Kidney (tissue), 14 donors: ENCODE data around the gene SPINK4. TPM values are rescaled to one million over a fixed set of nuclear protein-coding genes. Genes with fewer than 3 reads are reported as not detected.

ENCODE experiments used
- DNase-seq, 5 donors: peaks; one replicate each; pipeline ENCODE4 v3.0.0-alpha.2; 2013 to 2020
- FAIRE-seq: peaks from 2 replicates; lab custom pipeline; 2012; peaks lifted over from hg19 to GRCh38; lab: Jason Lieb, UNC
- H3K27ac ChIP-seq, 2 donors: one replicate each; pipeline ENCODE4 v1.7.0; 2013; ENCODE audit warnings: low read depth in 2 of 2, low read length in 2 of 2, inconsistent platforms in 1 of 2
- H3K27me3 ChIP-seq: one replicate; pipeline ENCODE4 v1.7.1; 2013; ENCODE audit warnings: low read length, inconsistent platforms; ENCODE audit not compliant: control insufficient read depth, insufficient read depth
- H3K36me3 ChIP-seq, 3 donors: one replicate each; pipeline versions ENCODE4 v1.7.0 to v1.7.1; 2013; ENCODE audit warnings: low read length in 3 of 3, control low read depth in 1 of 3, inconsistent platforms in 1 of 3; ENCODE audit not compliant: insufficient read depth in 3 of 3, control insufficient read depth in 2 of 3
- H3K4me1 ChIP-seq, 3 donors: one replicate each; pipeline versions ENCODE4 v1.7.0 to v1.7.1; 2013; ENCODE audit warnings: low read length in 3 of 3, inconsistent platforms in 1 of 3, low read depth in 1 of 3; ENCODE audit not compliant: control insufficient read depth in 2 of 3, insufficient read depth in 2 of 3
- H3K4me3 ChIP-seq, 3 donors: one replicate each; pipeline versions ENCODE4 v1.7.0 to v1.8.1; 2013; ENCODE audit warnings: low read length in 3 of 3, control low read depth in 1 of 3, inconsistent platforms in 1 of 3
- H3K9ac ChIP-seq, 3 donors: one replicate each; pipeline versions ENCODE4 v1.7.0 to v1.7.1; 2013; ENCODE audit warnings: low read length in 3 of 3, control low read depth in 1 of 3, inconsistent platforms in 1 of 3
- H3K9me3 ChIP-seq, 3 donors: one replicate each; pipeline versions ENCODE4 v1.7.0 to v1.7.1; 2013; ENCODE audit warnings: low read length in 3 of 3, control low read depth in 1 of 3, inconsistent platforms in 1 of 3; ENCODE audit not compliant: control insufficient read depth in 2 of 3, insufficient read depth in 1 of 3
- CTCF ChIP-seq: IDR thresholded peaks from 3 replicates; pipeline ENCODE4 v1.5.1; 2012; ENCODE audit warnings: mild to moderate bottlenecking, moderate library complexity, borderline replicate concordance; ENCODE audit not compliant: insufficient read depth; ENCODE audit errors: extremely low read depth
- intact Hi-C: fragments of 100-400 bp; cut with DNase I; formaldehyde crosslinking; loops from one replicate; pipeline ENCODE4 v1.11.1; 2022
- polyA plus RNA-seq: library from polyadenylated mRNA; stranded (reverse); fragments of 350-450 nt; fragmentation: Illumina TruSeq; extraction: RNeasy Lipid Tissue Mini Kit (QIAGEN cat#74804); gene quantifications from one replicate; pipeline ENCODE4 v1.2.3, GENCODE V29; 2014; ENCODE audit warnings: low read depth, low replicate concordance; ENCODE audit not compliant: insufficient read depth
- total RNA-seq: library from RNA; stranded (reverse); fragmentation: NEBNext Ultra II Directional; extraction: Animal tissue kit (Norgen Biotek cat#: 25700); gene quantifications from one replicate; pipeline ENCODE4 v1.2.1, GENCODE V29; 2021
- donor health status: control.
- donor health status: control.
- donor health status: control.
- donor health status: control.
- donor health status: control.
- donor health status: DM: yes; HTN: yes; CAD: no.
- donor health status: Normal renal cell carcinoma (clear cell type).

Gene SPINK4
- total and polyA plus RNA-seq, 2 donors from 2014 or later: not detected

GRCh38 chr9:33272061-33272460 is 32.1 kb downstream of the SPINK4 start:
- intact Hi-C loops: no loop called here

DNA sequence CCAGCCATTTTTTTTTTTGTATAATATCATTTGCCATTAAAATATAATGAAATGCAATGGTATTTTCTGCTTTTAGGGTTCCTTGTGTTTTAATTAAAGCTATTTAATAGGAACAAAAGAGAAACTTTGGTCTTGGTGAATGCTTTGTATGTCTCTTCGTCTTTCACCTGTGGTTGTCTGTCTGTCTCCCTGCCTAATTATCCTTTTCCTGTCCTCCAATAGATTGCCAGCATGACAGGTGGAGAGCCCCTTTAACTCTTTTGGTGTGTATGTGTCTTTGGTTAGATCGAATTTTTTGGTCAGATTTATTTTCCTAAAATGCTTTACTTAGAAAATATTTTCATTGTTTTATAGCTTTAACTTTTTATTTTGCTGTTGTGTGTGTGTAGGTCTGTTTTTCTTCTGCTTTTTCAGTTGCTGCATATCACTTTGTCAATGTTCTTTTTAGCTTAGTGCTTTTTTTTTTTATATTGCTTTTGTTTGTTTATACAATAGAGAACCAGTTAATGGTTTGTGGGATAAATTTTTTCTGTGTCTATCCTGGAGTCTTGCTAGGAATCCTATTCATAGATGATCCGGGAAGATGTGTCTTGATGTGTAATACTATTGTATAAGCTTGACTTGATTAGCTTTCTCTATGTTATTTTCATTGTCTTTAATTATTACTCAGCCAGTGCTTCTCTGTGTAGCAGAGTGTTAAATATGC is 33.5 kb downstream of the SPINK4 start:
- Histone ChIP-seq H3K27me3 (no peaks in the 10 kb centered on the region), H3K4me1 (no peaks in the 10 kb centered on the region), H3K9me3 (no peaks in the 10 kb centered on the region), H3K27ac (no peak overlapping the region), H3K9ac (no peak overlapping the region), H3K36me3 (peaks cover 24 to 50% (median 46%) of the 10 kb centered on the region in 3 donors), H3K4me3 (no peak overlapping the region)
- intact Hi-C loops: no loop called here
- no peak for FAIRE-seq
- DNase-seq: no peak
- no peak for TF ChIP-seq CTCF

More at GRCh38 chr9:33272061-33272460, 32.1 kb downstream of the SPINK4 start:
- Histone ChIP-seq H3K4me3 (no peak overlapping the region), H3K27me3 (no peaks in the 10 kb centered on the region), H3K9me3 (no peaks in the 10 kb centered on the region), H3K4me1 (no peaks in the 10 kb centered on the region), H3K9ac (no peak overlapping the region), H3K36me3 (peaks cover 17 to 47% (median 37%) of the 10 kb centered on the region in 3 donors), H3K27ac (no peak overlapping the region)
- DNase-seq: no peak
- TF ChIP-seq CTCF: no peak
- no peak for FAIRE-seq

GRCh38 chr9:33273972-33274328 is 34.0 kb downstream of the SPINK4 start:
- no peak for TF ChIP-seq CTCF
- Histone ChIP-seq H3K4me3 (no peak overlapping the region), H3K4me1 (no peaks in the 10 kb centered on the region), H3K27ac (no peak overlapping the region), H3K27me3 (no peaks in the 10 kb centered on the region), H3K9me3 (no peaks in the 10 kb centered on the region), H3K36me3 (peaks cover 22 to 51% (median 48%) of the 10 kb centered on the region in 3 donors), H3K9ac (no peak overlapping the region)
- DNase-seq (no peak), FAIRE-seq (no peak)
- intact Hi-C loops: no loop called here
